Peyer's patch (tissue), 4 donors: ENCODE data around the gene CNN2. TPM values are rescaled to one million over a fixed set of nuclear protein-coding genes. Genes with fewer than 3 reads are reported as not detected.
A peak's percentile ranks its signal among the peaks of the same experiment; 100 is the strongest.

Experiments
- DNase-seq, 3 donors: peaks; one replicate each; pipeline ENCODE4 v3.0.0-alpha.2; 2017 to 2019
- H3K27ac ChIP-seq, 4 donors: fragments of 200-600 bp; sonication (generic); one replicate each; pipeline ENCODE4 v1.5.1; 2016 to 2019
- H3K27me3 ChIP-seq, 2 donors: fragments of 200-600 bp; sonication (generic); one replicate each; pipeline ENCODE4 v1.5.1; 2019
- H3K36me3 ChIP-seq, 3 donors: fragments of 200-600 bp; sonication (generic); one replicate each; pipeline ENCODE4 v1.5.1; 2016 to 2019
- H3K4me1 ChIP-seq, 4 donors: fragments of 200-600 bp; sonication (generic); one replicate each; pipeline ENCODE4 v1.5.1; 2016 to 2019
- H3K4me3 ChIP-seq, 4 donors: fragments of 200-600 bp; sonication (generic); 1 replicate in 3 of 4; 2 replicates in 1 of 4; pipeline ENCODE4 v1.5.1; 2016 to 2019; ENCODE audit warnings: mild to moderate bottlenecking in 1 of 4
- H3K9me3 ChIP-seq, 4 donors: fragments of 200-600 bp; sonication (generic); one replicate each; pipeline ENCODE4 v1.5.1; 2016 to 2019; ENCODE audit warnings: mild to moderate bottlenecking in 1 of 4
- CTCF ChIP-seq, 6 experiments: fragments of 450-650 bp in 4 of 6; fragments of 200-600 bp in 2 of 6; sonication (generic) in 1 of 6; IDR thresholded peaks; one replicate each; pipeline ENCODE4 v1.5.1; 2017 to 2019; ENCODE audit warnings: antibody characterized with exemption in 6 of 6, mild to moderate bottlenecking in 3 of 6, moderate library complexity in 1 of 6
- POLR2A ChIP-seq, 2 donors: fragments of 450-650 bp; IDR thresholded peaks; one replicate each; pipeline ENCODE4 v1.5.1; 2017; ENCODE audit warnings: antibody characterized with exemption in 2 of 2, mild to moderate bottlenecking in 2 of 2, moderate library complexity in 2 of 2
- total RNA-seq, 4 donors: library from RNA; depleted of rRNA; stranded (reverse); fragments of >200 nt; gene quantifications; one replicate each; pipeline ENCODE4 v1.1.0, GENCODE V29; 2016

Gene CNN2
- total RNA-seq, 4 donors from 2014 or later: 20.6 to 47.0 (median 22.6) TPM

DNA sequence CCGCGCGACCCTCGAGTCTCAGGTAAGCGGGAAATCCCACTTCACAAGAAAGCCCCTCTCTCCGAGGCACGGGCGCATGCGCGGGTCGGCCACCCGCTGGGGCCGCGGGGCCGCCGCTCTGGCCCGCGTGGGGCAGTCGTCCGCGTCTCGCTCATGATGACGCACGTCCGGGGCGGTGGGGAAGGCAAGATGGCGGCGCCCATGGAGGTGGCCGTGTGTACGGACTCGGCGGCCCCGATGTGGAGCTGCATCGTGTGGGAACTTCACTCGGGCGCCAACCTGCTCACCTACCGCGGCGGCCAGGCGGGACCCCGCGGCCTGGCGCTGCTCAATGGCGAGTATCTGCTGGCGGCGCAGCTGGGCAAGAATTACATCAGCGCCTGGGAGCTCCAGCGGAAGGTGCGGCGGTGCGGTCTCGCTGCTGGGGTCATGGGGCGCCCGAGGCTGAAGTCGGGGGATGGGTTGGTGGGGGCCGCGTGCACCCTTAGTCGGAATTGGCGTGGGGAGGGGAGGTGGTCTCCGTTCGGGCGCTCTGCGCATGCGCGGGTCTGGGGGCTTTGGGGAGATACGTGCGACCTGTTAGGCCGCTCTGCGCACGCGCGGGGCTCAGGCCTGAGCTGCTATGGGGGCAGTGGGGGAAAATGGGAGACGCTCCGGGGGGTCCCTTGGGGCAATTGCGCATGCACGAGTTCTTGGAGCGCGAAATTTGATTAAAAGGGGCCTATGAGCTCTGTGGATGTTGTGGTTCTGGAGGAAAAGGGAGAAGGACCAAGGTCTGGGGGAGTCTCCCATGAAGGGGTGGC lies 42.0 kb upstream of the CNN2 start, which contains the start of gene WDR18:
Gene WDR18 (plus strand): TSS at position 181 of the 803 bp plus-strand sequence. CDS start 9 bp downstream, at position 190.
- peak within 1 kb of the TSS; percentile 95 to 100 (median 97) for H3K4me3 ChIP-seq
- H3K9me3 ChIP-seq: no peaks in the 10 kb centered on the region
- peak; percentile 94 to 97 (median 94) for DNase-seq
- peak; percentile 13 to 56 (median 36) for TF ChIP-seq CTCF (IDR thresholded peaks at IDR 0.05)
- TF ChIP-seq POLR2A (IDR thresholded peaks at IDR 0.05): peak; percentile 57 to 65
- H3K36me3 ChIP-seq: peaks cover 0 to 17% (median 0%) of the 10 kb centered on the region in 3 donors
- H3K4me1 ChIP-seq: peaks cover 4 to 24% (median 8%) of the 10 kb centered on the region in 4 donors
- H3K27me3 ChIP-seq: no peaks in the 10 kb centered on the region
- H3K27ac ChIP-seq: peak within 1 kb of the TSS; percentile 78 to 92 (median 88)

DNA sequence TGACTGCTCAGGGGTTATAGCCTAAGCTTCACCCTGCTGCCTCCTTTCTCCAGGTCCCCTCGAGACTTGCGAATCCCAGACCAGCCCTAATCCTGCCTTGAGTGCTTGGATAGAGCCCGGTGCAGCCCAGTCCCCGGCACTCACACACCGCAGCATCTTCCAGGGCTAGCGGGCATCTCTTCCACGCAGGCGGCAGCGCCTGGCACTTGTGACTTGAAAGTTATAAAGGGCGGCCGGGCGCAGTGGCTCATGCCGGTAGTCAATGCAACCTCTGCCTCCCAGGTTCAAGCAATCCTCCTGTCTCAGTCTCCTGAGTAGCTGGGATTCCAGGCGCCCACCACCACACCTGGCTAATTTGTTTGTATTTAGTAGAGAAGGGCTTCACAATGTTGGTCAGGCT lies 40.3 kb upstream of the CNN2 start:
- Histone ChIP-seq H3K36me3 (peaks cover 0 to 28% (median 0%) of the 10 kb centered on the region in 3 donors), H3K4me3 (no peak overlapping the region), H3K27ac (no peak overlapping the region), H3K9me3 (no peaks in the 10 kb centered on the region), H3K27me3 (no peaks in the 10 kb centered on the region), H3K4me1 (peaks cover 4 to 24% (median 8%) of the 10 kb centered on the region in 4 donors)
- no peak for TF ChIP-seq POLR2A (IDR thresholded peaks at IDR 0.05)
- TF ChIP-seq CTCF (IDR thresholded peaks at IDR 0.05): no peak
- DNase-seq: no peak

DNA sequence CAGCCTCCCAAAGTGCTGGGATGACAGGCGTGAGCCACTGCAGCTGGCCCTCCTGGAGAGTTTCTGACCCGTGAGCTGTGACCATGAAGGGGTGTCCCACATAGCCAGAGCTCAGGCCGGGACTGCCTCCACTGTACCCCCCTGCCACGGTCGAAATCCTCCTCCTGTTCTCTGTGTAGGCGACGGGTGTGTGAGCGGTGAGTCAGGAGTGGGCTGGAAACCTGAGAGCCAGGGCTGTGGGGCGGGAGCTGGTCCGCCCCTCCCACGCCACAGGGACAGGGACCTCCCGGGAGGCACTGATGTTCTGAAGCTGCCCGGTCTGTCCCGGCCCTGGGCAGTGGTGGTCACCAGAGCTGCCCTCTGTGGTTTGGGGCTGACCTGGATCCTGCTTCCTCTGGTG lies 38.3 kb upstream of the CNN2 start:
- Histone ChIP-seq H3K4me1 (peaks cover 0 to 17% (median 7%) of the 10 kb centered on the region in 4 donors), H3K4me3 (no peak overlapping the region), H3K9me3 (no peaks in the 10 kb centered on the region), H3K27ac (no peak overlapping the region), H3K27me3 (no peaks in the 10 kb centered on the region), H3K36me3 (peaks cover 0 to 28% (median 0%) of the 10 kb centered on the region in 3 donors)
- DNase-seq: no peak
- no peak for TF ChIP-seq POLR2A (IDR thresholded peaks at IDR 0.05)
- no peak for TF ChIP-seq CTCF (IDR thresholded peaks at IDR 0.05)

DNA sequence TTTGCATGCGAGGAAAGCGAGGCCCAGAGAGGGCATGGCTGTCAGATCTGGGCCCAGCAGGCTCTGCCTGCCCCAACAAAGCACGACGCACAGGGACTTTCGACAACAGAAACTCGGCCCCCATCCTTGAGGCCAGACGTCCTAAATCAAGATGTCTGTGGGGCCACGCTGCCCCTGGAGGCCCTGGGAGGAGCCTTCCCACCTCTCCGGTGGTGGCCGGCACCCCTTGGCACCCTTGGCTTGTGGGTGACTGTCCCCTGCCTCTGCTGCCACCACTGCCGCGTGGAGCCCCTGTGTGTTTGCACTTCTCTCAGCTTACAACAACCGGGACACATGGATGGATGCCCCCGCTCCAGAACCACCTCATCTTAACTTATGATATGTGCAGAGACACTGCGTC lies 37.9 kb upstream of the CNN2 start:
- no peak overlapping the region for H3K4me3 ChIP-seq
- no peaks in the 10 kb centered on the region for H3K9me3 ChIP-seq
- no peak overlapping the region for H3K27ac ChIP-seq
- no peak for DNase-seq
- H3K4me1 ChIP-seq: peaks cover 0 to 14% (median 7%) of the 10 kb centered on the region in 4 donors
- H3K36me3 ChIP-seq: peaks cover 0 to 28% (median 0%) of the 10 kb centered on the region in 3 donors
- no peaks in the 10 kb centered on the region for H3K27me3 ChIP-seq
- no peak for TF ChIP-seq POLR2A (IDR thresholded peaks at IDR 0.05)
- no peak for TF ChIP-seq CTCF (IDR thresholded peaks at IDR 0.05)

DNA sequence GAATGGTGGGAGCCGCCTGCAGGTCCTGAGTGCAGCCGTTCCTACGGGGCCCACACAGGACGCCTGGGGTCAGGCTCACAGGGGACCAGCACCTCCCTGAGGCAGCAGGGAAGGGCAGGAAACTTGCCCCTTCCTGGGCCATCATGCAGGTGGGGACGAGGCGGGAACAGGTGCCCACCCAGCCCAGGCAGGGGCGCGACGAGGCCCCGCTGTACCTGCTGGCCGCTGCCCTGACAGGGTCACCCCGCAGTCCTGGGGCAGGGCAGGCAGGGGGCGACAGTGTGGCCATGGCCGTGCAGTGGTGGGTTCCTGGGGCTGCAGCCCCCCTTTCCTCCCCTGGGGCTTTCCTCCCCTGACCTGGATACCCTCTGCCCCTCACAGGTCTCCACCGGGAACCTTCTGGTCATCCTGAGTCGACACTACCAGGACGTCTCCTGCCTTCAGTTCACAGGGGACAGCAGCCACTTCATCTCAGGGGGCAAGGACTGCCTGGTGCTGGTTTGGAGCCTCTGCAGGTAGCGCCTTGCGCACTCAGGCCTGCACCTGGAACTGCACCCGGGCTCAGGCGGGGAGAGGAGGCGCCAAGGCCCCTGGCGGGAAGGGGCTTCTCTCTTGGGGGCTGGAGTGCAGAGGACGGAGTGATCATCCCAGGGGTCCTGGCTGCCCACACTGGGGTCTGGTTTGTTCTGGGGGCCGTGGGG lies 36.9 kb upstream of the CNN2 start:
- Histone ChIP-seq H3K4me1 (peaks cover 0 to 9% (median 2%) of the 10 kb centered on the region in 4 donors), H3K9me3 (no peaks in the 10 kb centered on the region), H3K27ac (no peak overlapping the region), H3K27me3 (no peaks in the 10 kb centered on the region), H3K4me3 (no peak overlapping the region), H3K36me3 (peaks cover 0 to 35% (median 0%) of the 10 kb centered on the region in 3 donors)
- no peak for DNase-seq
- TF ChIP-seq CTCF (IDR thresholded peaks at IDR 0.05) (peak in 2 of 6 experiments; percentile 6 to 7), POLR2A (IDR thresholded peaks at IDR 0.05) (no peak)
